Transverse colon (tissue), 4 donors: ENCODE data around the gene MUC20.

ENCODE experiments used
- CTCF ChIP-seq, 5 experiments: fragments of 200-600 bp in 3 of 5; fragments of 450-650 bp in 2 of 5; sonication (generic) in 3 of 5; IDR thresholded peaks; 1 replicate in 2 of 5; 2 replicates in 3 of 5; pipeline ENCODE4 v1.5.1; 2016 to 2017; ENCODE audit warnings: antibody characterized with exemption in 5 of 5, inconsistent platforms in 3 of 5, mild to moderate bottlenecking in 2 of 5, moderate library complexity in 1 of 5
- EP300 ChIP-seq: sonication (generic); formaldehyde crosslinking; IDR thresholded peaks from one replicate; pipeline ENCODE4 v1.6.1; 2017; ENCODE audit warnings: antibody characterized with exemption, low read depth
- POLR2A ChIP-seq: fragments of 450-650 bp; IDR thresholded peaks from one replicate; pipeline ENCODE4 v1.6.1; 2016; ENCODE audit warnings: antibody characterized with exemption, mild to moderate bottlenecking, moderate library complexity
- POLR2AphosphoS5 ChIP-seq, 3 donors: sonication (generic); formaldehyde crosslinking; IDR thresholded peaks; one replicate each; pipeline ENCODE4 v1.6.1; 2016; ENCODE audit warnings: antibody characterized with exemption in 3 of 3

GRCh38 chr3:195693428-195694216 lies 27.2 kb upstream of the MUC20 start:
- TF ChIP-seq CTCF (IDR thresholded peaks at IDR 0.05) = no peak
- TF ChIP-seq POLR2A = no peak
- TF ChIP-seq POLR2AphosphoS5 (IDR thresholded peaks at IDR 0.05) = no peak
- no peak for TF ChIP-seq EP300
